Stimulated activated CD8-positive, alpha-beta memory T cell treated with anti-CD3 and anti-CD28 coated beads, Interleukin-15, amount 100 ng/mL, for 48 hours (primary cell): ENCODE measurements around the gene GPR55.

Experiments
- DNase-seq, 2 donors: peaks; one replicate each; pipeline ENCODE4 v3.0.0-alpha.2; 2020; ENCODE audit warnings: low read depth in 2 of 2

GPR55 gene

GRCh38 chr2:230901006-230901405 lies 24.0 kb downstream of the GPR55 start:
- DNase-seq, result no peak

- DNase-seq, result no peak
These were observed 24.6 kb downstream of the GPR55 start for GRCh38 chr2:230900336-230900995.

- DNase-seq, result peak; percentile 57 to 65
These were observed 25.3 kb downstream of the GPR55 start for GRCh38 chr2:230899786-230900185.

- DNase-seq, result no peak
These were observed 25.8 kb downstream of the GPR55 start for GRCh38 chr2:230899287-230899686.

GRCh38 chr2:230898713-230899091 lies 26.3 kb downstream of the GPR55 start:
- no peak for DNase-seq

- no peak for DNase-seq
These were observed 26.9 kb downstream of the GPR55 start for GRCh38 chr2:230898016-230898712.

GRCh38 chr2:230896346-230897115 lies 28.5 kb downstream of the GPR55 start:
- DNase-seq, result no peak

- DNase-seq, result no peak
These were observed 29.3 kb downstream of the GPR55 start for GRCh38 chr2:230895536-230896345.

GRCh38 chr2:230893841-230894781 lies 30.9 kb downstream of the GPR55 start:
- DNase-seq, result peak in 1 of 2 donors; percentile 24

- DNase-seq, result no peak
These were observed 31.7 kb downstream of the GPR55 start for GRCh38 chr2:230893338-230893737.

- no peak for DNase-seq
These were observed 33.5 kb downstream of the GPR55 start for GRCh38 chr2:230891509-230891908.

- DNase-seq, result no peak
These were observed 34.0 kb downstream of the GPR55 start for GRCh38 chr2:230891064-230891463.

GRCh38 chr2:230890646-230891045 lies 34.4 kb downstream of the GPR55 start:
- no peak for DNase-seq

GRCh38 chr2:230889911-230890601 lies 35.0 kb downstream of the GPR55 start:
- no peak for DNase-seq

- DNase-seq, result no peak
These were observed 36.1 kb downstream of the GPR55 start for GRCh38 chr2:230888824-230889400.

- no peak for DNase-seq
These were observed 37.7 kb downstream of the GPR55 start for GRCh38 chr2:230887342-230887741.

GRCh38 chr2:230886671-230887071 lies 38.4 kb downstream of the GPR55 start:
- DNase-seq, result no peak

- DNase-seq, result no peak
These were observed 38.8 kb downstream of the GPR55 start for GRCh38 chr2:230886206-230886605.

- DNase-seq, result no peak
These were observed 39.4 kb downstream of the GPR55 start for GRCh38 chr2:230885463-230886130.
